HCT116 (cell line): ENCODE measurements around the gene MYLK2. TPM values are rescaled to one million over a fixed set of nuclear protein-coding genes. Genes with fewer than 3 reads are reported as not detected.

Source experiments
- ATAC-seq: fragments of 200-7000 bp; cut with Tn5 transposase; 2 replicates; pipeline ENCODE4 v1.9.1; 2020; ENCODE audit warnings: mild to moderate bottlenecking, moderate library complexity
- BruUV-seq: library from RNA; stranded (reverse); fragments of 400-500 nt; replicated peaks from 2 replicates; lab custom pipeline; 2021; lab: Mats Ljungman, UMichigan
- CTCF ChIA-PET: fragments of 300-600 bp; sonication (Branson Sonifier 250); formaldehyde crosslinking; loops from one replicate; lab custom pipeline; 2021; ENCODE audit warnings: antibody characterized with exemption; lab: Charles Lee
- POLR2A ChIA-PET: fragments of 300-600, 350-600 bp; sonication (Branson Sonifier 250); formaldehyde crosslinking; loops from one replicate; lab custom pipeline; 2021; ENCODE audit warnings: antibody characterized with exemption; lab: Charles Lee
- RAD21 ChIA-PET, 2 experiments: fragments of 300-600 bp; sonication (Branson Sonifier 250); formaldehyde crosslinking; loops; one replicate each; lab custom pipeline; 2023; ENCODE audit warnings: low total read pairs in 2 of 2; ENCODE audit not compliant: uncharacterized antibody in 2 of 2, unreplicated experiment in 2 of 2, low non-redundant PET in 1 of 2; lab: Charles Lee
- DNase-seq: peaks from one replicate; pipeline ENCODE4 v3.0.0-alpha.2; 2010; ENCODE audit warnings: low read depth, low spot score
- H2AFZ ChIP-seq: fragments of 200-600 bp; shearing (Covaris generic), sonication (generic); 2 replicates; pipeline ENCODE4 v1.6.1; 2017; ENCODE audit warnings: low read depth, mixed run types, mixed read lengths, antibody characterized with exemption, low read length; ENCODE audit not compliant: poor library complexity, severe bottlenecking
- H3K27ac ChIP-seq: 2 replicates; pipeline ENCODE4 v1.5.1; 2012; ENCODE audit warnings: low read depth, low read length
- H3K27me3 ChIP-seq: fragments of 200-600 bp; sonication (generic); 2 replicates; pipeline ENCODE4 v1.6.1; 2016; ENCODE audit warnings: mixed run types, low read length, mixed read lengths; ENCODE audit not compliant: insufficient read depth
- H3K36me3 ChIP-seq, 2 experiments: fragments of 200-500 bp in 1 of 2; fragments of 200-600 bp in 1 of 2; sonication (Bioruptor generic) in 1 of 2; sonication (generic) in 1 of 2; 2 replicates each; pipeline versions ENCODE4 v1.5.1 to v1.6.1; 2014 to 2016; ENCODE audit warnings: low read length in 2 of 2, inconsistent platforms in 1 of 2, mixed read lengths in 1 of 2, mixed run types in 1 of 2; ENCODE audit not compliant: insufficient read depth in 2 of 2, control insufficient read depth in 1 of 2
- H3K4me1 ChIP-seq, 2 experiments: fragments of 200-600 bp in 1 of 2; sonication (generic) in 1 of 2; 2 replicates each; pipeline versions ENCODE4 v1.5.1 to v1.6.1; 2012 to 2017; ENCODE audit warnings: low read length in 2 of 2, inconsistent platforms in 1 of 2, mild to moderate bottlenecking in 1 of 2, mixed read lengths in 1 of 2, mixed run types in 1 of 2, moderate library complexity in 1 of 2; ENCODE audit not compliant: insufficient read depth in 2 of 2, control insufficient read depth in 1 of 2
- H3K4me2 ChIP-seq: fragments of 200-600 bp; sonication (generic); 2 replicates; pipeline ENCODE4 v1.6.1; 2017; ENCODE audit warnings: mixed run types, low read length, mixed read lengths
- H3K4me3 ChIP-seq, 2 experiments: fragments of 200-600 bp in 1 of 2; sonication (generic) in 1 of 2; replicated peaks in 1 of 2; 2 replicates each; pipeline ENCODE4 v1.5.1; 2011 to 2016; ENCODE audit warnings: low read length in 2 of 2, control low read depth in 1 of 2, low read depth in 1 of 2, mild to moderate bottlenecking in 1 of 2, mixed read lengths in 1 of 2, mixed run types in 1 of 2
- H3K79me2 ChIP-seq: fragments of 200-600 bp; sonication (generic); 2 replicates; pipeline ENCODE4 v1.6.1; 2017; ENCODE audit warnings: mild to moderate bottlenecking, mixed run types, low read length, moderate library complexity, mixed read lengths; ENCODE audit not compliant: insufficient read depth
- H3K9ac ChIP-seq: fragments of 200-600 bp; sonication (generic); 2 replicates; pipeline ENCODE4 v1.6.1; 2016; ENCODE audit warnings: low read length, mixed read lengths
- H3K9me2 ChIP-seq: fragments of 200-600 bp; sonication (generic), shearing (Covaris generic); 2 replicates; pipeline ENCODE4 v1.6.1; 2017; ENCODE audit warnings: mixed run types, mild to moderate bottlenecking, moderate library complexity; ENCODE audit not compliant: insufficient read depth
- H3K9me3 ChIP-seq, 2 experiments: fragments of 200-500 bp in 1 of 2; fragments of 200-600 bp in 1 of 2; sonication (Bioruptor generic) in 1 of 2; sonication (generic) in 1 of 2; 2 replicates each; pipeline ENCODE4 v1.6.1; 2014 to 2017; ENCODE audit warnings: low read length in 2 of 2, mixed read lengths in 2 of 2, inconsistent platforms in 1 of 2, low read depth in 1 of 2, mild to moderate bottlenecking in 1 of 2, mixed run types in 1 of 2, moderate library complexity in 1 of 2; ENCODE audit not compliant: control insufficient read depth in 1 of 2, insufficient read depth in 1 of 2
- H4K20me1 ChIP-seq: fragments of 200-600 bp; sonication (generic), shearing (Covaris generic); 2 replicates; pipeline ENCODE4 v1.6.1; 2017; ENCODE audit warnings: mixed run types, mild to moderate bottlenecking, moderate library complexity; ENCODE audit not compliant: insufficient read depth
- ATF3 ChIP-seq: IDR thresholded peaks from 2 replicates; pipeline ENCODE4 v1.6.1; 2012
- CEBPB ChIP-seq: IDR thresholded peaks from 2 replicates; pipeline ENCODE4 v1.6.1; 2012; ENCODE audit warnings: low read depth
- CTCF ChIP-seq, 3 experiments: fragments of 200-600 bp in 1 of 3; sonication (generic) in 1 of 3; IDR thresholded peaks in 2 of 3; conservative IDR thresholded peaks in 1 of 3; 2 replicates each; pipeline ENCODE4 v1.5.1; 2012 to 2017; ENCODE audit warnings: low read depth in 2 of 3, low read length in 2 of 3, antibody characterized with exemption in 1 of 3, borderline replicate concordance in 1 of 3, control low read depth in 1 of 3, mild to moderate bottlenecking in 1 of 3, mixed read lengths in 1 of 3, mixed run types in 1 of 3, moderate library complexity in 1 of 3; ENCODE audit not compliant: insufficient read depth in 1 of 3
- EZH2 ChIP-seq: fragments of 200-600 bp; sonication (generic); IDR thresholded peaks from 2 replicates; pipeline ENCODE4 v1.6.1; 2017; ENCODE audit warnings: antibody characterized with exemption, mixed run types
- FOSL1 ChIP-seq: IDR thresholded peaks from 2 replicates; pipeline ENCODE4 v1.6.1; 2012; ENCODE audit warnings: low read depth
- JUND ChIP-seq: IDR thresholded peaks from 2 replicates; pipeline ENCODE4 v1.6.1; 2012
- MAX ChIP-seq: IDR thresholded peaks from 2 replicates; pipeline ENCODE4 v1.6.1; 2012
- POLR2A ChIP-seq: IDR thresholded peaks from 2 replicates; pipeline ENCODE4 v1.7.0; 2011; ENCODE audit warnings: borderline replicate concordance; ENCODE audit not compliant: insufficient read depth, insufficient read length; ENCODE audit errors: extremely low read depth
- POLR2AphosphoS5 ChIP-seq: IDR thresholded peaks from 2 replicates; pipeline ENCODE4 v1.6.1; 2011; ENCODE audit warnings: mild to moderate bottlenecking, low read depth, low read length, moderate library complexity
- REST ChIP-seq: IDR thresholded peaks from 2 replicates; pipeline ENCODE4 v1.6.1; 2012; ENCODE audit warnings: low read depth
- SRF ChIP-seq: IDR thresholded peaks from 2 replicates; pipeline ENCODE4 v1.6.1; 2012; ENCODE audit warnings: low read depth
- ZBTB33 ChIP-seq: IDR thresholded peaks from 2 replicates; pipeline ENCODE4 v1.6.1; 2011; ENCODE audit warnings: mild to moderate bottlenecking, low read length, moderate library complexity; ENCODE audit not compliant: insufficient replicate concordance; ENCODE audit errors: extremely low read depth
- ZNF274 ChIP-seq: fragments of 200-500 bp; sonication (Bioruptor generic); IDR thresholded peaks from 2 replicates; pipeline ENCODE4 v1.6.1; 2014; ENCODE audit warnings: mild to moderate bottlenecking, low read depth, low read length, inconsistent platforms
- intact Hi-C: fragments of 100-400 bp; cut with micrococcal nuclease; formaldehyde crosslinking; loops from 2 replicates; pipeline ENCODE4 v1.10.0; 2022
- total RNA-seq: library from RNA; stranded (reverse); gene quantifications from one replicate; pipeline ENCODE4 v1.2.1, GENCODE V29; 2021; ENCODE audit not compliant: unreplicated experiment

The MYLK2 gene
- total RNA-seq, 1 experiment from 2014 or later = 0.34 TPM

- ChIA-PET RAD21 (no interaction called here), CTCF (interaction anchor here (1.8 kb wide), 1 partner anchor 25 kb away, joined by 5 read pairs; no protein-coding TSS in a partner anchor), POLR2A (no interaction called here)
- Histone ChIP-seq H3K36me3 (no peaks in the 10 kb centered on the region), H3K9me2 (no peaks in the 10 kb centered on the region), H3K27ac (no peak overlapping the region), H2AFZ (no peak overlapping the region), H3K9me3 (no peaks in the 10 kb centered on the region), H4K20me1 (no peaks in the 10 kb centered on the region), H3K9ac (no peak overlapping the region), H3K27me3 (no peaks in the 10 kb centered on the region), H3K79me2 (no peaks in the 10 kb centered on the region), H3K4me3 (no peak overlapping the region), H3K4me1 (no peaks in the 10 kb centered on the region), H3K4me2 (no peak overlapping the region)
- no TSS peak for BruUV-seq
- intact Hi-C loops = no loop called here
- ATAC-seq (no peak), DNase-seq (no peak)
- TF ChIP-seq SRF = no peak
Observed at GRCh38 chr20:31872406-31872805, 53.2 kb downstream of the MYLK2 start.

- BruUV-seq = no TSS peak
- Histone ChIP-seq H3K36me3 (no peaks in the 10 kb centered on the region), H3K4me2 (no peak overlapping the region), H3K27me3 (no peaks in the 10 kb centered on the region), H3K9ac (no peak overlapping the region), H3K4me1 (peaks cover 4 to 11% of the 10 kb centered on the region in 2 experiments; a peak in 3 of 4 replicates), H3K79me2 (no peaks in the 10 kb centered on the region), H3K9me2 (no peaks in the 10 kb centered on the region), H2AFZ (no peak overlapping the region), H4K20me1 (no peaks in the 10 kb centered on the region), H3K4me3 (no peak overlapping the region), H3K9me3 (no peaks in the 10 kb centered on the region), H3K27ac (no peak overlapping the region)
- intact Hi-C loops = no loop called here
- ChIA-PET POLR2A (no interaction called here), RAD21 (no interaction called here), CTCF (no interaction called here)
- DNase-seq (no peak), ATAC-seq (no peak)
- TF ChIP-seq CTCF (IDR thresholded peaks at IDR 0.05 in 2 of 3, conservative IDR thresholded peaks at IDR 0.05 in 1 of 3; ENCODE audit: borderline replicate concordance in 1 of 3, insufficient read depth in 1 of 3, low read depth in 2 of 3, low read length in 2 of 3) (no peak), ATF3 (no peak), JUND (no peak), ZNF274 (no peak), REST (no peak), MAX (no peak), FOSL1 (no peak), EZH2 (no peak), ZBTB33 (no peak), POLR2A (no peak), POLR2AphosphoS5 (no peak), CEBPB (no peak)
Observed at GRCh38 chr20:31875671-31876070, 56.5 kb downstream of the MYLK2 start.
